Skin epidermis (tissue), 12 donors: ENCODE measurements around the gene SLAMF1.
"Not testable (repeated sequence)": the region's sequence is repeated elsewhere in the genome, so short reads cannot be mapped to it uniquely, and the experiment has no call there.

Experiments
- H3K27ac ChIP-seq, 21 experiments: fragments of 200-600 bp; sonication (generic) in 11 of 21; one replicate each; pipeline ENCODE4 v1.5.0; 2020; ENCODE audit warnings: mild to moderate bottlenecking in 3 of 21, inconsistent platforms in 2 of 21, moderate library complexity in 2 of 21
- H3K4me3 ChIP-seq, 7 experiments: fragments of 200-600 bp; sonication (generic) in 2 of 7; one replicate each; pipeline ENCODE4 v1.5.0; 2020; ENCODE audit warnings: inconsistent platforms in 2 of 7, mild to moderate bottlenecking in 2 of 7, moderate library complexity in 1 of 7

The SLAMF1 gene

GRCh38 chr1:160627677-160628289 is 19.1 kb downstream of the SLAMF1 start:
- H3K27ac ChIP-seq = peak overlapping the region in 3 of 21 experiments; percentile 80 to 84 (median 80)
- not testable (repeated sequence) for H3K4me3 ChIP-seq

- H3K4me3 ChIP-seq = no peak overlapping the region
- peak overlapping the region in 7 of 21 experiments; percentile 5 to 72 (median 13) for H3K27ac ChIP-seq
Measured at GRCh38 chr1:160626509-160627342, 20.1 kb downstream of the SLAMF1 start.

- H3K4me3 ChIP-seq = no peak overlapping the region
- peak overlapping the region in 7 of 21 experiments; percentile 5 to 72 (median 13) for H3K27ac ChIP-seq
Measured at GRCh38 chr1:160625725-160626498, 20.9 kb downstream of the SLAMF1 start.

GRCh38 chr1:160625321-160625720 is 21.5 kb downstream of the SLAMF1 start:
- peak overlapping the region in 4 of 21 experiments; percentile 9 to 72 (median 44) for H3K27ac ChIP-seq

GRCh38 chr1:160624464-160624863 is 22.4 kb downstream of the SLAMF1 start:
- no peak overlapping the region for H3K4me3 ChIP-seq
- H3K27ac ChIP-seq = peak overlapping the region in 3 of 21 experiments; percentile 2 to 72 (median 54)

More at GRCh38 chr1:160625321-160625720, 21.5 kb downstream of the SLAMF1 start:
- no peak overlapping the region for H3K4me3 ChIP-seq

- H3K4me3 ChIP-seq = no peak overlapping the region
- peak overlapping the region in 5 of 21 experiments; percentile 13 to 72 (median 54) for H3K27ac ChIP-seq
Measured at GRCh38 chr1:160623862-160624261, 23.0 kb downstream of the SLAMF1 start.

DNA sequence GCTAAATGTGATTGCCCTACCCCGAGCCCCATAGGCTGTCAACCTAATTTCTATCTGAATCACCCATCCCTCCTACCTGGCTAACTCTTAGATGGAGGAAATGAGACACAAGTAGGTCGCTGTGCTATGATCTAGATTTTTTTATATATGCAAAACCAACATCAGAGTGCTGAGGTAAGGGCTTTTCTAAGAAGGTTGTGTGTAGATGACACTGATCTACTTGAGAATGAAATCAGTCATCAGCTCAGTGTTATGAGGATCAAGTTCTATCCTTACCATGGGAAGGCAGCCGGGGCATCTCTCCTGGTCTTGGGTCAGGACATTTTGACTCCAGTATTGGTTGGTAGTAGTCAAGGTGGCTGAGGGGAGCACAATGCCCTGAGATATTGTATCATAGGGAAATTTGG is 23.6 kb downstream of the SLAMF1 start:
- H3K27ac ChIP-seq = peak overlapping the region in 4 of 21 experiments; percentile 40 to 72 (median 56)
- no peak overlapping the region for H3K4me3 ChIP-seq

- peak overlapping the region in 2 of 21 experiments; percentile 40 to 72 for H3K27ac ChIP-seq
- H3K4me3 ChIP-seq = no peak overlapping the region
Measured at GRCh38 chr1:160622501-160623226, 24.2 kb downstream of the SLAMF1 start.

GRCh38 chr1:160621633-160622413 is 25.0 kb downstream of the SLAMF1 start:
- H3K4me3 ChIP-seq = no peak overlapping the region
- H3K27ac ChIP-seq = peak overlapping the region in 1 of 21 experiments; percentile 72

- peak overlapping the region in 1 of 21 experiments; percentile 72 for H3K27ac ChIP-seq
- no peak overlapping the region for H3K4me3 ChIP-seq
Measured at GRCh38 chr1:160620942-160621632, 25.8 kb downstream of the SLAMF1 start.

DNA sequence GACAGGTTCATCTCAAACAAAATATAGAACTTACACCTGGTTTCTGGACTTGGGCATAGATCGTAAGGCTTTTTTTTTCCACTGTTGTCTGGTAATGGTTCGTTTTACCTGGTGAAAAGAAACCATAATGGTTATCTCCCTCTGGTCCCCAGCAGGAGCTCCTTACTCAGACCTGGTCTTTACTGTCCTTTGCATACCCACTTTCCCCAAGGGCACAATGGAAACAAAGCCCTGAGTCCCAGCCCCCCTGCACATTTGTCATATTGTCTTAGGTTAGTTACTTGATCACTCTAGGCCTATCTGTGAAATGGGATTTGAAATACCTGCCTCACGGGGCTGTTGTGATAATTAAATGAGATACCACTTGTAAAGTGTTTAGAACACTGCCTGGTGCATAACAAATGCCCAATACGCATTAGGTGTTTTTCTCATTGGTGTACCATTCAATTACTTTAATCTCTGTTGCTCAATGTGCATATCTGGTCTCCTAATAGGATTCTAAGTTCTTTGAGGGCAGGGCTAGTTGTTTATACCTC is 27.0 kb downstream of the SLAMF1 start:
- no peak overlapping the region for H3K27ac ChIP-seq

GRCh38 chr1:160618763-160619274 is 28.0 kb downstream of the SLAMF1 start:
- Histone ChIP-seq H3K27ac (no peak overlapping the region), H3K4me3 (no peak overlapping the region)

More for the DNA sequence above, 27.0 kb downstream of the SLAMF1 start:
- H3K4me3 ChIP-seq = no peak overlapping the region

GRCh38 chr1:160618327-160618726 is 28.5 kb downstream of the SLAMF1 start:
- no peak overlapping the region for H3K27ac ChIP-seq

GRCh38 chr1:160615660-160616059 is 31.2 kb downstream of the SLAMF1 start:
- H3K27ac ChIP-seq = no peak overlapping the region
- no peak overlapping the region for H3K4me3 ChIP-seq

More at GRCh38 chr1:160618327-160618726, 28.5 kb downstream of the SLAMF1 start:
- H3K4me3 ChIP-seq = no peak overlapping the region

- no peak overlapping the region for H3K4me3 ChIP-seq
- H3K27ac ChIP-seq = no peak overlapping the region
Measured at GRCh38 chr1:160614410-160614809, 32.4 kb downstream of the SLAMF1 start.

GRCh38 chr1:160612613-160613218 is 34.1 kb downstream of the SLAMF1 start:
- no peak overlapping the region for H3K4me3 ChIP-seq
- H3K27ac ChIP-seq = no peak overlapping the region
